SK-N-SH (cell line): ENCODE results near the gene PRELID1.

Experiments used
- EZH2phosphoT487 ChIP-seq: fragments of 200-600 bp; sonication (generic); IDR thresholded peaks from 2 replicates; pipeline ENCODE4 v1.6.1; 2017; ENCODE audit warnings: low read depth, mixed run types, mild to moderate bottlenecking, antibody characterized with exemption, moderate library complexity, borderline replicate concordance
- POLR2AphosphoS5 ChIP-seq: IDR thresholded peaks from 2 replicates; pipeline ENCODE4 v1.6.1; 2012; ENCODE audit warnings: low read depth, low read length
- TCF12 ChIP-seq: IDR thresholded peaks from 2 replicates; pipeline ENCODE4 v1.4.0; 2012
- ZBTB33 ChIP-seq: IDR thresholded peaks from 2 replicates; pipeline ENCODE4 v1.4.0; 2012; ENCODE audit warnings: low read depth, borderline replicate concordance

DNA sequence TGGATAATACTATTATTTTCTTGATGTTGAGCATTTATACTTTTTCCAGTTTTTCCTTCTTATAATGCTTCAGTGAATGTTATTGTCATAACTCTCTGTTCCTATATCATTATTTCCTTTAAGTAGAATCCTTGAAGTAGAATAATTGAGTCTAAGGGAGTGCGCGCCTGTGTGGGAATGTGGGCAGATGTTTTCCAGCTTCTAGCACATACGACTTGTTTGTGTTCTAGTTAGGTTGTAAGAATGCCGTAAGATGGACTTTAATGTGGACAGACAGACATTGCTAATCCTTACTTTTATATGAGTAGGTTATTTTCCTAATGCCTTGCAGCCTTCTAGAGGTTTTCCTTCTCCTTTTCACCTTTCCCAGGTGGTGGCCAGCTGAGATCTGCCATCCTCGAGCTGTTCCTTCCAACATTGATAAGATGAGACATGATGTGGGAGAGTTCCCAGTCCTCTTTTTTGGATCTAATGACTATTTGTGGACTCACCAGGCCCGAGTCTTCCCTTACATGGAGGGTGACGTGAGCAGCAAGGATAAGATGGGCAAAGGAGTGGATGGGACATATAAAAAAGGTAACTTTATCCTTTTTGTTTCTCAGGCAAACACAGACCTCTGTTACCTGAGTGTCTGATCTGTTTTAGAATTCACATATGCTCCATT, 34.2 kb upstream of the PRELID1 start:
- TF ChIP-seq ZBTB33 (no peak), TCF12 (no peak), EZH2phosphoT487 (no peak), POLR2AphosphoS5 (no peak)
